GM12872 (cell line): ENCODE measurements around the gene ARID4B.

Source experiments
- CTCF ChIP-seq: IDR thresholded peaks from 3 replicates; pipeline ENCODE4 v1.5.1; 2011; ENCODE audit warnings: low read depth, mild to moderate bottlenecking, low read length, moderate library complexity; ENCODE audit not compliant: insufficient read depth

The ARID4B gene

GRCh38 chr1:235272851-235273250 is 55.1 kb downstream of the ARID4B start:
- no peak for TF ChIP-seq CTCF

GRCh38 chr1:235270625-235271024 is 57.4 kb downstream of the ARID4B start:
- TF ChIP-seq CTCF: no peak

GRCh38 chr1:235268379-235269125 is 59.4 kb downstream of the ARID4B start:
- TF ChIP-seq CTCF: no peak

GRCh38 chr1:235266967-235267366 is 61.0 kb downstream of the ARID4B start:
- no peak for TF ChIP-seq CTCF

GRCh38 chr1:235266325-235266724 is 61.7 kb downstream of the ARID4B start:
- no peak for TF ChIP-seq CTCF

- TF ChIP-seq CTCF: no peak
Measured at GRCh38 chr1:235265900-235266299, 62.1 kb downstream of the ARID4B start.

GRCh38 chr1:235264327-235264726 is 63.7 kb downstream of the ARID4B start:
- no peak for TF ChIP-seq CTCF
